NCI-H2107 (cell line): ENCODE data around the gene XBP1.
"Not testable (repeated sequence)": the region's sequence is repeated elsewhere in the genome, so short reads cannot be mapped to it uniquely, and the experiment has no call there.

Source experiments
- DNase-seq: peaks from one replicate; lab custom pipeline; 2025; lab: John Stamatoyannopoulos, UW

The XBP1 gene

GRCh38 chr22:28817919-28818859 lies 17.8 kb upstream of the XBP1 start:
- DNase-seq: peak; percentile 25

- DNase-seq: no peak
Observed at GRCh38 chr22:28817064-28817463, 16.7 kb upstream of the XBP1 start.

- no peak for DNase-seq
Observed at GRCh38 chr22:28815729-28816128, 15.4 kb upstream of the XBP1 start.

- no peak for DNase-seq
Observed at GRCh38 chr22:28815111-28815510, 14.7 kb upstream of the XBP1 start.

- no peak for DNase-seq
Observed at GRCh38 chr22:28813772-28814518, 13.6 kb upstream of the XBP1 start.

- DNase-seq: no peak
Observed at GRCh38 chr22:28812516-28812915, 12.1 kb upstream of the XBP1 start.

GRCh38 chr22:28810821-28811491 lies 10.6 kb upstream of the XBP1 start:
- DNase-seq: no peak

GRCh38 chr22:28808716-28809355 lies 8.5 kb upstream of the XBP1 start:
- DNase-seq: no peak

- DNase-seq: not testable (repeated sequence)
Observed at GRCh38 chr22:28805426-28805825, 5.1 kb upstream of the XBP1 start.

- no peak for DNase-seq
Observed at GRCh38 chr22:28802595-28803123, 2.3 kb upstream of the XBP1 start.

GRCh38 chr22:28801845-28802594 lies 1.7 kb upstream of the XBP1 start:
- no peak for DNase-seq

- DNase-seq: no peak
Observed at GRCh38 chr22:28799606-28800307, 612 bp downstream of the XBP1 start.

GRCh38 chr22:28798810-28799605 lies 1.4 kb downstream of the XBP1 start:
- DNase-seq: no peak

GRCh38 chr22:28795932-28796856 lies 4.2 kb downstream of the XBP1 start:
- no peak for DNase-seq

GRCh38 chr22:28795071-28795693 lies 5.2 kb downstream of the XBP1 start:
- DNase-seq: no peak

GRCh38 chr22:28793976-28794584 lies 6.3 kb downstream of the XBP1 start:
- DNase-seq: no peak
